ENCODE data around the gene WDR91.
"Not testable (repeated sequence)": the region's sequence is repeated elsewhere in the genome, so short reads cannot be mapped to it uniquely, and the experiment has no call there.

The WDR91 gene

GRCh38 chr7:135179321-135179925 is 31.9 kb downstream of the WDR91 start:
- no peak for DNase-seq (ENCODE audit: low read depth)

- no peak for DNase-seq (ENCODE audit: low read depth)
These were observed 33.0 kb downstream of the WDR91 start for GRCh38 chr7:135178364-135178763.

GRCh38 chr7:135177028-135177696 is 34.2 kb downstream of the WDR91 start:
- DNase-seq (ENCODE audit: low read depth), result no peak

GRCh38 chr7:135175931-135176330 is 35.4 kb downstream of the WDR91 start:
- DNase-seq (ENCODE audit: low read depth), result no peak

GRCh38 chr7:135174941-135175340 is 36.4 kb downstream of the WDR91 start:
- DNase-seq (ENCODE audit: low read depth), result no peak

GRCh38 chr7:135173916-135174315 is 37.4 kb downstream of the WDR91 start:
- DNase-seq (ENCODE audit: low read depth), result not testable (repeated sequence)

GRCh38 chr7:135171581-135172291 is 39.6 kb downstream of the WDR91 start:
- DNase-seq (ENCODE audit: low read depth), result peak; percentile 52

- DNase-seq (ENCODE audit: low read depth), result not testable (repeated sequence)
These were observed 40.3 kb downstream of the WDR91 start for GRCh38 chr7:135170998-135171481.

GRCh38 chr7:135170274-135170997 is 40.9 kb downstream of the WDR91 start, which contains the start of gene CYREN:
Gene CYREN (minus strand): TSS chr7:135170707. CDS start chr7:135168922, 1,785 bp downstream.
- peak; percentile 94 for DNase-seq (ENCODE audit: low read depth)

GRCh38 chr7:135169964-135170273 is 41.4 kb downstream of the WDR91 start:
- DNase-seq (ENCODE audit: low read depth), result peak; percentile 57

GRCh38 chr7:135169141-135169963 is 42.0 kb downstream of the WDR91 start:
- peak; percentile 52 for DNase-seq (ENCODE audit: low read depth)

- DNase-seq (ENCODE audit: low read depth), result no peak
These were observed 42.7 kb downstream of the WDR91 start for GRCh38 chr7:135168489-135169140.

- no peak for DNase-seq (ENCODE audit: low read depth)
These were observed 43.3 kb downstream of the WDR91 start for GRCh38 chr7:135168001-135168400.

- no peak for DNase-seq (ENCODE audit: low read depth)
These were observed 43.9 kb downstream of the WDR91 start for GRCh38 chr7:135167365-135167917.

GRCh38 chr7:135166338-135166990 is 44.9 kb downstream of the WDR91 start:
- DNase-seq (ENCODE audit: low read depth), result no peak

- DNase-seq (ENCODE audit: low read depth), result no peak
These were observed 45.5 kb downstream of the WDR91 start for GRCh38 chr7:135165862-135166261.

GRCh38 chr7:135164357-135165061 is 46.8 kb downstream of the WDR91 start:
- no peak for DNase-seq (ENCODE audit: low read depth)

GRCh38 chr7:135162382-135163001 is 48.8 kb downstream of the WDR91 start:
- DNase-seq (ENCODE audit: low read depth), result no peak

- DNase-seq (ENCODE audit: low read depth), result no peak
These were observed 49.7 kb downstream of the WDR91 start for GRCh38 chr7:135161669-135162068.
